Omental fat pad (tissue), 4 donors: ENCODE data around the gene MYH9. TPM values are rescaled to one million over a fixed set of nuclear protein-coding genes. Genes with fewer than 3 reads are reported as not detected.

Experiments
- ATAC-seq: fragments of 150-250 bp; one replicate; pipeline ENCODE4 v1.9.1; 2016; ENCODE audit warnings: mild to moderate bottlenecking, moderate library complexity; ENCODE audit not compliant: low FRiP score
- DNase-seq: peaks from one replicate; pipeline ENCODE4 v3.0.0-alpha.2; 2019; ENCODE audit warnings: low spot score
- total RNA-seq, 4 donors: library from RNA; depleted of rRNA; stranded (reverse); fragments of >200 nt; gene quantifications; one replicate each; pipeline ENCODE4 v1.1.0, GENCODE V29; 2016
- TF ChIP-seq, protein P1 (sequence below), 3 donors: fragments of 450-650 bp; IDR thresholded peaks; one replicate each; pipeline ENCODE4 v1.5.1; 2016 to 2017; ENCODE audit warnings: antibody characterized with exemption in 3 of 3, mild to moderate bottlenecking in 3 of 3, moderate library complexity in 2 of 3

MYH9 gene
- total RNA-seq, 4 donors from 2014 or later, result 225 to 463 (median 370) TPM

DNA sequence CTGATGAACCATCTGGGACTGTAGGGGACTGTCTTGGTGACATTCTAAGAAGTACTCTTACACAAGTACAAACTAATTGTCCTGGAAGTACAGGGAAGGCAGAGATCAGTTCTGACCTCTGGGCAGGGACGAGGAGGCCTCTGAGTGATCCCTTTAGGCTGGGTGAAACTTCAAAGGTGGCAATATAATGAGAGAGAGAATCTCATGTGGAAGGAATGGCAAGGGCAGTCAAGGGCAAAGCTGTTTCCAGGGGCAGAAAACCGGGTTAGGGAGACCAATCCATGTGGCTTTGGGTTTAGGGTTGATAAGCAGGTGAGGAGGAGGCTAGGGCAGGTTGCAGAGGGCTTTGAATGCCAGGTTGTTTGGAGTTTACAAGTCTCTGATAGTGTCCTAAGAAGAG is 21.3 kb upstream of the MYH9 start:
- TF ChIP-seq, protein P1, sequence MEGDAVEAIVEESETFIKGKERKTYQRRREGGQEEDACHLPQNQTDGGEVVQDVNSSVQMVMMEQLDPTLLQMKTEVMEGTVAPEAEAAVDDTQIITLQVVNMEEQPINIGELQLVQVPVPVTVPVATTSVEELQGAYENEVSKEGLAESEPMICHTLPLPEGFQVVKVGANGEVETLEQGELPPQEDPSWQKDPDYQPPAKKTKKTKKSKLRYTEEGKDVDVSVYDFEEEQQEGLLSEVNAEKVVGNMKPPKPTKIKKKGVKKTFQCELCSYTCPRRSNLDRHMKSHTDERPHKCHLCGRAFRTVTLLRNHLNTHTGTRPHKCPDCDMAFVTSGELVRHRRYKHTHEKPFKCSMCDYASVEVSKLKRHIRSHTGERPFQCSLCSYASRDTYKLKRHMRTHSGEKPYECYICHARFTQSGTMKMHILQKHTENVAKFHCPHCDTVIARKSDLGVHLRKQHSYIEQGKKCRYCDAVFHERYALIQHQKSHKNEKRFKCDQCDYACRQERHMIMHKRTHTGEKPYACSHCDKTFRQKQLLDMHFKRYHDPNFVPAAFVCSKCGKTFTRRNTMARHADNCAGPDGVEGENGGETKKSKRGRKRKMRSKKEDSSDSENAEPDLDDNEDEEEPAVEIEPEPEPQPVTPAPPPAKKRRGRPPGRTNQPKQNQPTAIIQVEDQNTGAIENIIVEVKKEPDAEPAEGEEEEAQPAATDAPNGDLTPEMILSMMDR (IDR thresholded peaks at IDR 0.05), result no peak
- no peak for ATAC-seq
- no peak for DNase-seq

GRCh38 chr22:36406721-36407120 is 19.0 kb upstream of the MYH9 start:
- ATAC-seq (no peak), DNase-seq (no peak)
- TF ChIP-seq, protein P1 (IDR thresholded peaks at IDR 0.05), result no peak

DNA sequence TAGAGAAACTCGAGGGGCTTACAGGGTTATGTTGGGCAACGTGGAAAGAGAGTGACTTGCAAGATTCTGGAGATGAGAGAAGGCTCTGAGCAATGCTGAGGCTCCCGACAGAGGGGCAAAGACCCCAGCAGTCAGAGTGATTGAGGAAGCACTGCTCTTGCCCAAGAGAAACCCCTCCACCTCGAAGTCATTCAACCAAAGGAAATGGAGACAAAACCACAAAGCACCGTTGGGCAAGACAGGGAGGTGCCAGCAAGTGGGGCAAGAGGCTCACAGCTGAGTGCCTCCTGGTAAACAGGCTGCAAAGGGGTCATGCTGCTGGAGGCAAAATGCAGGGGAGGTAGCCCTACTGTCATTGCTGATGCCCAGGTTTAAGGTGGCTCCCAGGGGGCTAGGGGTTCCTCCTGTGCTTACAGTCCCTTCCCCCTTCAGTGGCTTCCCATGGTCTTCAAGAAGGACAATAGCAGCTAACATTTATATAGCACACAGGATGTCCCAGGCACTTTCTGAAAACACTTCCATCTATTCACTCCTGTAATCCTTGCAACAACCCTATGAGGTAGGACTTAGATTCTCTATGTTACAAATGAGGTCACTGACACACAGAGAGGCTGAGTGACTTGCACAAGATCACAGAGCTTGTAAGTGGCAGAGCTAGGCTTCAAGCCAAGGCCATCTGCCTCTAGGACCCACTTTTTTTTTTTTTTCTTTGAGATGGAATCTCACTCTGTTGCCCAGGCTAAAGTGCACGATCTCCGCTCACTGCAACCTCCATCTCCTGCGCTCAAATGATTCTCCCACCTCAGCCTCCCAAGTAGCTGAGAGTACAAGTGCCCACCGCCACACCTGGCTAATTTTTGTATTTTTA is 18.1 kb upstream of the MYH9 start:
- TF ChIP-seq, protein P1 (IDR thresholded peaks at IDR 0.05), result no peak
- DNase-seq, result no peak

GRCh38 chr22:36405221-36405661 is 17.5 kb upstream of the MYH9 start:
- no peak for ATAC-seq
- DNase-seq, result no peak
- TF ChIP-seq, protein P1 (IDR thresholded peaks at IDR 0.05), result no peak

More for the DNA sequence above, 18.1 kb upstream of the MYH9 start:
- no peak for ATAC-seq

GRCh38 chr22:36404446-36404845 is 16.7 kb upstream of the MYH9 start:
- ATAC-seq, result no peak
- no peak for DNase-seq
- TF ChIP-seq, protein P1 (IDR thresholded peaks at IDR 0.05), result no peak

DNA sequence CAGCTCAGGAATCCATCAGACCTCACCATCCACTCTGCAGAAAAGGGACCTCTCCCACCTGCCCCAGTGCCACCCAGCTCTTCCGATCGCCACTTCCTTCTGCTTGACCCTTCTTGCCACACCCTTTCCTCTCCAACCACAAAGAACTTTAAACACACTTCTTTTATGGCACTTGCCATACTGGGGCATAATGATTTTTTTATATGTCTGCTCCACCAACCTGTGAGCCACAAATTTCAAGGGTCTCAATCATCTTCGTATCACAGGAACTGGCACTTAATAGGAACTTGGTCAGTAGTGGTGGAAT is 11.7 kb upstream of the MYH9 start:
- DNase-seq, result no peak
- TF ChIP-seq, protein P1 (IDR thresholded peaks at IDR 0.05), result no peak
- no peak for ATAC-seq
